ENCODE results near the gene SCAMP3.
A peak's percentile ranks its signal among the peaks of the same experiment; 100 is the strongest.
"Not testable (repeated sequence)": the region's sequence is repeated elsewhere in the genome, so short reads cannot be mapped to it uniquely, and the experiment has no call there.

SCAMP3 gene

GRCh38 chr1:155227261-155228095 lies 34.7 kb downstream of the SCAMP3 start:
- DNase-seq (ENCODE audit: low read depth) = peak; percentile 89

- DNase-seq (ENCODE audit: low read depth) = no peak
Observed at GRCh38 chr1:155226910-155227260, 35.3 kb downstream of the SCAMP3 start.

DNA sequence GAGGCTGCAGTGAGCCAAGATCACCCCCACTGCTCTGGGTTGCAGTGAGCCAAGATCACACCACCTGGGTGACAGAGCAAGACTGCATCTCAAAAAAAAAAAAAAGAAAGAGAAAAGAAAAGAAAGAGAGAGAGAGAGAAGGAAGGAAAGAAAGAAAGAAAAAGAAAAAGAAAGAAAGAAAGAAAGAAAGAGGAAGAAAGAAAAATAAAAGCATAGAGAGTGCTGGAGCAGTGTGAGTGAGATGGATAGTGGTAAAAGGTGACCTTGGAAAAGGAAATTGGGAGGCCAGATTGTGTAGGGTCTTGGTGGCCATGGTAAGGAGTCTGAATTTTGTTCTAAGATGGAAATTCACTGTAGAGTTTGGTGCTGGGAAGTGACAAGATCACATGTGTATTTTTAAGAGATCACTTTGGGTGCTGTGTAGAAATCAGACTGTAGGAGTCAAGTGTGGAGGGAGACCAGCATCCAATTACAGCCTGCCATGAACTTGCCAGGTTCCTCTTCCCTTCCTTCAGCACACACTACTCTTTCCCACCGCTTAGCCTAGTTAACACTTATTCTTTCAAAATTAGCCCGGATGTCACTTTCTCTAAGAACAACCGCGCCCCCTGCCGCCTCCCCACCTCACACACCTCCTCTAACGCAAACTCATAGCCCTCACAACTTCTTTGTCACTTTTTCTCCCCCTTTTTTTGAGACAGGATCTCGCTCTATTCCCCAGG lies 35.8 kb downstream of the SCAMP3 start:
- DNase-seq (ENCODE audit: low read depth) = no peak

GRCh38 chr1:155225404-155225759 lies 36.8 kb downstream of the SCAMP3 start:
- DNase-seq (ENCODE audit: low read depth) = not testable (repeated sequence)

DNA sequence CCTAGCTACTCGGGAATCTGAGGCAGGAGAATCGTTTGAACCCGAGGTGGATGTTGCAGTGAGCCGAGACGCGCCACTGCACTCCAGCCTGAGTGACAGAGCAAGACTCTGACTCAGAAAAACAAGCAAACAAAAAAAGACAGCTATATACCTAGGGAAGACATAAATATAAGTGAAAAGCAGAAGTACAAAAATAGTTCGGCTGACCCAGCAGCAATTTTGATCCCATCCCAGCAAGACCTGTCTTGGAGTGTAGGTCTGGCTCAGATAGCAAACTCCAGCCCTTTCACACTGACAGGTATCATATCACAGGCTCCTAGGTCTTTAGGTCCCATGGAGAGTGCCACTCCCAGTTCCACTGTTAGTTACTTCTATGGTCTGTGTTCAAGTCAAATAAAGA lies 39.1 kb downstream of the SCAMP3 start:
- DNase-seq (ENCODE audit: low read depth) = no peak

- not testable (repeated sequence) for DNase-seq (ENCODE audit: low read depth)
Observed at GRCh38 chr1:155220211-155220965, 41.8 kb downstream of the SCAMP3 start.

GRCh38 chr1:155219592-155220031 lies 42.5 kb downstream of the SCAMP3 start:
- no peak for DNase-seq (ENCODE audit: low read depth)

GRCh38 chr1:155218854-155219591 lies 43.1 kb downstream of the SCAMP3 start:
- DNase-seq (ENCODE audit: low read depth) = no peak

- DNase-seq (ENCODE audit: low read depth) = not testable (repeated sequence)
Observed at GRCh38 chr1:155214702-155215101, 47.5 kb downstream of the SCAMP3 start.

DNA sequence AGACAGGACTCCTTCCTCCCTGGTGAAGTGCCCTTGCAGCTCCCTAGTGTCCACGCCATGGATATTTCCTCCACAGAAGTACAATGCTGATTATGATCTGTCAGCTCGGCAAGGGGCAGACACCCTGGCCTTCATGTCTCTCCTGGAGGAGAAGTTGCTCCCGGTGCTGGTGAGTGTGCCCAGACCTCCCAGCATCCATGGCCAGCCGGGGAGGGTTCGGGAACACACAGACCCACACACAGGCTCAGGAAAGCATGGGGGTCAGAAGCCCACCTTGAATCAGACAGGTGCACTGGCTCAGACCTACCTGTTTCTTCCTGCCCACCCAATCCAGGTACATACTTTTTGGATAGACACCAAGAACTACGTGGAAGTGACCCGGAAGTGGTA lies 50.1 kb downstream of the SCAMP3 start:
- not testable (repeated sequence) for DNase-seq (ENCODE audit: low read depth)

- DNase-seq (ENCODE audit: low read depth) = not testable (repeated sequence)
Observed at GRCh38 chr1:155211381-155212050, 50.6 kb downstream of the SCAMP3 start.

GRCh38 chr1:155210314-155211104 lies 51.7 kb downstream of the SCAMP3 start:
- DNase-seq (ENCODE audit: low read depth) = no peak

DNA sequence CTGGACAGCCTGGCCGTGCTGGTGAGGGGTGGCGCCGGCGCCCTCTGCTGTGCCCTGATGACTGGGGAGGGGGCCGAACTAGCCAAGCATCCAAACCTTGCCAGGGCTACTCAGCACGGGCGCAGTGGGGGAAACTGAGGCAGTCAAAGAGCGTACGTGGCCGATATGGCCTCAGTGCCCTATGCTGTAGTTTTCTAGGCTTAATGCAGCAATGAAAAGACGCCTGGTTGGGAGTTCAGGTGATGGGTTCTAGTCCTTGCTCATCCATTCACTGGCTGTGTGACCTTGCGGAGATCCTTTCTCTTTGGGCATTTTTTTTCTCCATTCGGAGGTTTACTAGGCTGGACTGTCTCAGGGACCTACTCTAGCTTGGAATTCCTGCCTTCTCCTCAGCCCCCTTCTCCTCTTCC lies 52.8 kb downstream of the SCAMP3 start:
- DNase-seq (ENCODE audit: low read depth) = no peak

- peak; percentile 65 for DNase-seq (ENCODE audit: low read depth)
Observed at GRCh38 chr1:155208541-155209311, 53.4 kb downstream of the SCAMP3 start, which contains the start of gene MTX1. TSS of gene MTX1 (plus strand) at chr1:155208695. CDS start at chr1:155208805, 110 bp downstream.

- DNase-seq (ENCODE audit: low read depth) = no peak
Observed at GRCh38 chr1:155207806-155208540, 54.2 kb downstream of the SCAMP3 start, which contains the start of gene THBS3. TSS of gene THBS3 (minus strand) at chr1:155207897. CDS start at chr1:155207876, 21 bp downstream.

GRCh38 chr1:155206891-155207805 lies 55.0 kb downstream of the SCAMP3 start:
- DNase-seq (ENCODE audit: low read depth) = peak; percentile 76

Data from stimulated activated CD8-positive, alpha-beta memory T cell treated with anti-CD3 and anti-CD28 coated beads, Interleukin-15, amount 100 ng/mL, for 24 hours (primary cell).